Adrenal gland (tissue), 5 donors: ENCODE data around the gene NUDT3.

Source experiments
- POLR2A ChIP-seq, 2 donors: fragments of 450-650 bp; IDR thresholded peaks; one replicate each; pipeline ENCODE4 v1.6.1; 2017; ENCODE audit warnings: antibody characterized with exemption in 2 of 2, mild to moderate bottlenecking in 2 of 2, moderate library complexity in 1 of 2
- TF ChIP-seq, protein P1 (sequence below), 6 experiments: fragments of 450-650 bp in 4 of 6; fragments of 200-600 bp in 2 of 6; sonication (generic) in 1 of 6; IDR thresholded peaks; 1 replicate in 5 of 6; 2 replicates in 1 of 6; pipeline versions ENCODE4 v1.5.1 to v1.8.0; 2016 to 2021; ENCODE audit warnings: antibody characterized with exemption in 6 of 6, mild to moderate bottlenecking in 2 of 6, moderate library complexity in 1 of 6
- donor health status: DM: no; HTN: no; CAD: no.

DNA sequence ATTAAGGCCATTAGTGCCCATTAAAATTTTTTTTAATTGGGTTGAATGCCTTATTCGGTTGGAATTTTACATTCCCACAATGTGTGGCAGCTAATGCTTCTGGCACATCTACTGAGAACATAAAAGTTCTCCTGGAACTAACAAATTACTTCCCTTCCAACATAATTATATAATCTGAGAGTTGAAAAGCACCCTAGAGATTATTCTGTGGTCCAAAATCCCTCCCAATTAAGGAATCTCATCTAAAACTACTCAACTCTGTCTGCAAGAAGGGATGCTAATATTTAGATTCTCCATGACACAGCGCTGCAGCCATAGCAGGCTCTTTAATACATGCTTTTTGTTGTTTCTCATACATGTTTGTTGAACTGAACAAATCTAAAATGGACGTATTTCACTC is 4.0 kb downstream of the NUDT3 start:
- TF ChIP-seq, protein P1, sequence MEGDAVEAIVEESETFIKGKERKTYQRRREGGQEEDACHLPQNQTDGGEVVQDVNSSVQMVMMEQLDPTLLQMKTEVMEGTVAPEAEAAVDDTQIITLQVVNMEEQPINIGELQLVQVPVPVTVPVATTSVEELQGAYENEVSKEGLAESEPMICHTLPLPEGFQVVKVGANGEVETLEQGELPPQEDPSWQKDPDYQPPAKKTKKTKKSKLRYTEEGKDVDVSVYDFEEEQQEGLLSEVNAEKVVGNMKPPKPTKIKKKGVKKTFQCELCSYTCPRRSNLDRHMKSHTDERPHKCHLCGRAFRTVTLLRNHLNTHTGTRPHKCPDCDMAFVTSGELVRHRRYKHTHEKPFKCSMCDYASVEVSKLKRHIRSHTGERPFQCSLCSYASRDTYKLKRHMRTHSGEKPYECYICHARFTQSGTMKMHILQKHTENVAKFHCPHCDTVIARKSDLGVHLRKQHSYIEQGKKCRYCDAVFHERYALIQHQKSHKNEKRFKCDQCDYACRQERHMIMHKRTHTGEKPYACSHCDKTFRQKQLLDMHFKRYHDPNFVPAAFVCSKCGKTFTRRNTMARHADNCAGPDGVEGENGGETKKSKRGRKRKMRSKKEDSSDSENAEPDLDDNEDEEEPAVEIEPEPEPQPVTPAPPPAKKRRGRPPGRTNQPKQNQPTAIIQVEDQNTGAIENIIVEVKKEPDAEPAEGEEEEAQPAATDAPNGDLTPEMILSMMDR (IDR thresholded peaks at IDR 0.05): no peak
- TF ChIP-seq POLR2A (IDR thresholded peaks at IDR 0.05): no peak
